Upper lobe of left lung (tissue), 4 donors: ENCODE data around the gene SPRY2.

ENCODE experiments used
- POLR2A ChIP-seq, 4 donors: fragments of 450-650 bp; IDR thresholded peaks; one replicate each; pipeline ENCODE4 v1.5.1; 2016 to 2017; ENCODE audit warnings: antibody characterized with exemption in 4 of 4, mild to moderate bottlenecking in 2 of 4
- POLR2AphosphoS5 ChIP-seq, 2 donors: sonication (generic); formaldehyde crosslinking; IDR thresholded peaks; one replicate each; pipeline ENCODE4 v1.5.1; 2017; ENCODE audit warnings: antibody characterized with exemption in 2 of 2
- TF ChIP-seq, protein P1 (sequence below), 6 experiments: fragments of 450-650 bp in 4 of 6; fragments of 200-600 bp in 2 of 6; sonication (generic) in 2 of 6; IDR thresholded peaks; one replicate each; pipeline ENCODE4 v1.5.1; 2016 to 2019; ENCODE audit warnings: antibody characterized with exemption in 6 of 6

DNA sequence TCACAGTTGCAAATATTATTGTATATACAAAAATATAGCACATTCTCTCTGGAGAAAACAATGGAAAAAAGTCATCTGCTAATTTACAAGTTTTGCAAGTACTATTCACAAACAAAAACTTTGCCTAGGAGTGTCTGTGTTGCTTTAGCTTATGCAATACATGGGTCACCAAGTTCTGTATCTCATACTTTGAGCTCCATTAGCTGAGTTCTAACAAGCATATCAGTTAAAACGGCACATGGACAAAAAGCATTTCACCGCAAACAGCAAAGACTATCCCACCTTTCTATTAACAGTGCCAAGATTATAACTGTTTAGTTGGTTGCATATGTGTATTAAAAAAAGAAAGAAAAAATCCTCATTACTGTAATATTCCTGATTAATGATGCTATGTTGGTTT is 4.6 kb downstream of the SPRY2 start:
- TF ChIP-seq, protein P1, sequence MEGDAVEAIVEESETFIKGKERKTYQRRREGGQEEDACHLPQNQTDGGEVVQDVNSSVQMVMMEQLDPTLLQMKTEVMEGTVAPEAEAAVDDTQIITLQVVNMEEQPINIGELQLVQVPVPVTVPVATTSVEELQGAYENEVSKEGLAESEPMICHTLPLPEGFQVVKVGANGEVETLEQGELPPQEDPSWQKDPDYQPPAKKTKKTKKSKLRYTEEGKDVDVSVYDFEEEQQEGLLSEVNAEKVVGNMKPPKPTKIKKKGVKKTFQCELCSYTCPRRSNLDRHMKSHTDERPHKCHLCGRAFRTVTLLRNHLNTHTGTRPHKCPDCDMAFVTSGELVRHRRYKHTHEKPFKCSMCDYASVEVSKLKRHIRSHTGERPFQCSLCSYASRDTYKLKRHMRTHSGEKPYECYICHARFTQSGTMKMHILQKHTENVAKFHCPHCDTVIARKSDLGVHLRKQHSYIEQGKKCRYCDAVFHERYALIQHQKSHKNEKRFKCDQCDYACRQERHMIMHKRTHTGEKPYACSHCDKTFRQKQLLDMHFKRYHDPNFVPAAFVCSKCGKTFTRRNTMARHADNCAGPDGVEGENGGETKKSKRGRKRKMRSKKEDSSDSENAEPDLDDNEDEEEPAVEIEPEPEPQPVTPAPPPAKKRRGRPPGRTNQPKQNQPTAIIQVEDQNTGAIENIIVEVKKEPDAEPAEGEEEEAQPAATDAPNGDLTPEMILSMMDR (IDR thresholded peaks at IDR 0.05), result no peak
- no peak for TF ChIP-seq POLR2AphosphoS5 (IDR thresholded peaks at IDR 0.05)
- TF ChIP-seq POLR2A (IDR thresholded peaks at IDR 0.05), result no peak
